ENCODE measurements around the gene CLN3. TPM values are rescaled to one million over a fixed set of nuclear protein-coding genes. Genes with fewer than 3 reads are reported as not detected.
A peak's percentile ranks its signal among the peaks of the same experiment; 100 is the strongest.
"Not testable (repeated sequence)": the region's sequence is repeated elsewhere in the genome, so short reads cannot be mapped to it uniquely, and the experiment has no call there.

Gene CLN3
- 10 to 100 TPM; 11.7 to 21.3 (median 15.1) TPM for polyA plus RNA-seq (ENCODE audit: insufficient read length in 10 of 10)
- long read RNA-seq, donor 1, partial matches to known transcripts: 0 of 2 reads
- long read RNA-seq, donor 1, other reads (novel, unspliced or antisense): 0 of 2 reads
- long read RNA-seq, donor 2, partial matches to known transcripts: 0 of 1 reads
- long read RNA-seq, donor 2, other reads (novel, unspliced or antisense): 0 of 1 reads
- long read RNA-seq, donor 3: 0 reads
- long read RNA-seq, donor 4, partial matches to known transcripts: 0 of 2 reads
- long read RNA-seq, donor 4, other reads (novel, unspliced or antisense): 0 of 2 reads
- long read RNA-seq, donor 5, partial matches to known transcripts: 0 of 1 reads
- long read RNA-seq, donor 5, other reads (novel, unspliced or antisense): 0 of 1 reads
- long read RNA-seq, donor 6, partial matches to known transcripts: 0 of 1 reads
- long read RNA-seq, donor 6, other reads (novel, unspliced or antisense): 0 of 1 reads
- long read RNA-seq, donor 7, partial matches to known transcripts: 0 of 3 reads
- long read RNA-seq, donor 7, other reads (novel, unspliced or antisense): 0 of 3 reads
- long read RNA-seq, donor 8, partial matches to known transcripts: 0 of 2 reads
- long read RNA-seq, donor 8, other reads (novel, unspliced or antisense): 0 of 2 reads
- long read RNA-seq, donor 9, partial matches to known transcripts: 0 of 1 reads
- long read RNA-seq, donor 9, other reads (novel, unspliced or antisense): 0 of 1 reads

- peak; percentile 94 to 99 (median 95) for DNase-seq
Observed at GRCh38 chr16:28491970-28492474, at the start of gene CLN3. CLN3 (minus strand) TSS chr16:28492074; CDS start chr16:28491759, 315 bp downstream.

- DNase-seq: no peak
Observed at GRCh38 chr16:28540346-28540745, 48.5 kb upstream of the CLN3 start.

GRCh38 chr16:28538733-28539596, 47.1 kb upstream of the CLN3 start, which contains the start of gene NUPR1:
NUPR1 (minus strand) TSS chr16:28538974; CDS start chr16:28538907, 67 bp downstream.
- peak; percentile 97 to 98 (median 97) for DNase-seq

GRCh38 chr16:28537964-28538732, 46.3 kb upstream of the CLN3 start:
- no peak for DNase-seq

GRCh38 chr16:28537076-28537475, 45.2 kb upstream of the CLN3 start:
- no peak for DNase-seq

GRCh38 chr16:28534542-28535373, 42.9 kb upstream of the CLN3 start:
- DNase-seq: no peak

GRCh38 chr16:28532940-28533647, 41.2 kb upstream of the CLN3 start:
- no peak for DNase-seq

- DNase-seq: peak in 2 of 3 donors; percentile 53 to 69
Observed at GRCh38 chr16:28531777-28532744, 40.2 kb upstream of the CLN3 start.

- DNase-seq: no peak
Observed at GRCh38 chr16:28529124-28529523, 37.2 kb upstream of the CLN3 start.

GRCh38 chr16:28528463-28528867, 36.6 kb upstream of the CLN3 start:
- no peak for DNase-seq

GRCh38 chr16:28527985-28528384, 36.1 kb upstream of the CLN3 start:
- DNase-seq: no peak

GRCh38 chr16:28527100-28527785, 35.4 kb upstream of the CLN3 start:
- not testable (repeated sequence) for DNase-seq

- DNase-seq: no peak
Observed at GRCh38 chr16:28526201-28527099, 34.6 kb upstream of the CLN3 start.

- no peak for DNase-seq
Observed at GRCh38 chr16:28524681-28525171, 32.9 kb upstream of the CLN3 start.

- DNase-seq: no peak
Observed at GRCh38 chr16:28522792-28523191, 30.9 kb upstream of the CLN3 start.

- DNase-seq: no peak
Observed at GRCh38 chr16:28521436-28521835, 29.6 kb upstream of the CLN3 start.
